Stimulated activated CD4-positive, alpha-beta T cell treated with anti-CD3 and anti-CD28 coated beads, TNF-alpha, amount 100 ng/mL, for 48 hours (primary cell): ENCODE data around the gene KPNB1.

Experiments used
- DNase-seq, 3 donors: peaks; one replicate each; pipeline ENCODE4 v3.0.0-alpha.2; 2020; ENCODE audit warnings: low read depth in 3 of 3

The KPNB1 gene

DNA sequence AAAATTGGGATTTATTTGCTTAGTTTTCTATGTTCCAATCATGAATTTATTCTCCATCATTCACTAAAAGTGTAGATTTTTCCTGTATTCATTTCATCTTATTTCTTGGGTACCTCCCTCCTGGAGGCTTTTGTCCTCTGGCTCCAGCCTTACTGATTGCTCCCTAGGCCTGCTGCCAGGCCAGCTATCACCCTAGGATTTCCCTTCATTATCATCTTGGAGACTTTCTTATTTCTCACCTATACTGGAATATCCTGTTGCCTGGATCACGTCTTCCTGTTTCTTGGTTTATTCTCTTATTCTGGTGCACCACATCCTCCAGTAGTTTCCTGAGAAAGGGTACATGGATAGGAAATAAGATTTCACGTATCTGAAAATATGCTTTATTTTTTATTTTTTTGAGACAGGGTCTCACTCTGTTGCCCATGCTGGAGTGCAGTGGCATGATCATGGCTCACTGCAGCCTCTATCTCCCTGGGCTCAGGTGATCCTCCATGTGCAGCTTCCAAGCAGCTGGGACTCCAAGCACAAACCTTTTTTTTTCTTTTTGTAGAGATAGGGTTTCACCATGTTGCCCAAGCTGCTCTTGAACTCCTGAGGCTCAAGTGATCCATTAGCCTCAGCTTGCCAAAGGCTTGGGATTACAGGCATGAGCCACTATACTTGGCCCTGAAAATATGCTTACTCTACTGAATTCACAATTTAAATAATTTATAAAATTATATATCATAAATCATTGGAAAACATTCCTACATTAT, 13.3 kb upstream of the KPNB1 start:
- no peak for DNase-seq

DNA sequence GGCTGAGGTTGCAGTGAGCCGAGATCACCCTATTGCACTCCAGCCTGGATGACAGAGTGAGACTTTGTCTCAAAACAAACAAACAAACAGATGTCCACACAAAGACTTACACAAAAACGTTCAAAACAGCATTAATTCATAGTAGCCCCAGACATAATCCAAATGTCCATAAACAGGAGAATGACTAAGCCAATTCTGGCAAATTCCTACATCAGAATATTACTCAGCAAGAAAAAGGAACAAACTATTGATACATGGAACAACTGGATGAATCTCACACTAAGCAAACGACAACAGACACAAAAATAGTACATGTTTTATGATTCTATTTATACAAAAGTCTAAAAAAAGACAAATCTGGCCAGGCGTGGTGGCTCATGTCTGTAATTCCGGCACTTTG, 10.8 kb upstream of the KPNB1 start:
- no peak for DNase-seq

GRCh38 chr17:47640076-47640475, 9.6 kb upstream of the KPNB1 start:
- no peak for DNase-seq

DNA sequence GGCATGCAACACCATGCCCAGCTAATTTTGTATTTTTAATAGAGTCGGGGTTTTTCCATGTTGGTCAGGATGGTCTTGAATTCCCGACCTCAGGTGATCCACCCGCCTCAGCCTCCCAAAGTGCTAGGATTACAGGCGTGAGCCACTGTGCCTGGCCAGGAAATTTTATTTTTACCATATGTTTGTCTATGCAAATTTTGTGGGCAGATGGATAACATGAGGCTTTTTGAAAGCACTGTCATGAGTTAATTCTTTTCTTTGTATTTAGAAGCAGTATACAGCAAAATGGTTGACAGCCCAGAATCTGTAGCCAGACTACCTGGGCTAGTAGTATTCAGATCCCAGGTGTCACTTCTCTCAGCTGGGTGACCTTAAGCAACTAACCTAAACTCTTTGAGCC, 8.5 kb upstream of the KPNB1 start:
- no peak for DNase-seq

GRCh38 chr17:47643116-47643515, 6.6 kb upstream of the KPNB1 start:
- no peak for DNase-seq

DNA sequence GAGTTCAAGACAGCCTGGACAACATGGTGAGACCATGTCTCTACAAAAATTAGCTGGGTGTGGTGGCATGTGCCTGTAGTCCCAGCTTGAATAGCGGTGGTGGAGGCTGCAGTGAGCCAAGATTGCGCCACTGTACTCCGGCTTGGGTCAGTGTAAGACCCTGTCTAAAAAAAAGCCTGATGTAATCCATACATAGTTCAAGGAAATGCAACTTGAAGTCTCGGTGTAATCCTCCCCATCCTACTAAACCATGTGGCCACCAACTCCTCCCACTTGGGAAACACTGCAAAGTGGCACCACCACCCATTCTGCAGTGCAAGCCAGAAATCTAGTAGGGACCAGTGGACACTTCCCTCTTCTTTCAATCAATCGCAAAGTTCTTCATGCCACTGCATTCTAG, 5.4 kb upstream of the KPNB1 start:
- DNase-seq: no peak

DNA sequence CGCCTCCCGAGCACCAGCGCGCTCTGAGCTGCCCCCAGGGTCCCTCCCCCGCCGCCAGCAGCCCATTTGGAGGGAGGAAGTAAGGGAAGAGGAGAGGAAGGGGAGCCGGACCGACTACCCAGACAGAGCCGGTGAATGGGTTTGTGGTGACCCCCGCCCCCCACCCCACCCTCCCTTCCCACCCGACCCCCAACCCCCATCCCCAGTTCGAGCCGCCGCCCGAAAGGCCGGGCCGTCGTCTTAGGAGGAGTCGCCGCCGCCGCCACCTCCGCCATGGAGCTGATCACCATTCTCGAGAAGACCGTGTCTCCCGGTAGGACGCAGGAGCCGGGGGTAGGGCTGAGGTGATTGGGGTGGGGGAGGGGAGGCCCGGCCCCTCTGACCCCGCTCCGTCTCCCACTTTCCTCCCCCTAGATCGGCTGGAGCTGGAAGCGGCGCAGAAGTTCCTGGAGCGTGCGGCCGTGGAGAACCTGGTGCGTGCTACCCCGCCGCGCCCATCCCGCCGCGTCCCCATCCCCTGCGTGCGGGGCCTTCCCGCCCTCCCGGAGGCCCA, 329 bp downstream of the KPNB1 start:
- peak in 1 of 3 donors; percentile 43 for DNase-seq

DNA sequence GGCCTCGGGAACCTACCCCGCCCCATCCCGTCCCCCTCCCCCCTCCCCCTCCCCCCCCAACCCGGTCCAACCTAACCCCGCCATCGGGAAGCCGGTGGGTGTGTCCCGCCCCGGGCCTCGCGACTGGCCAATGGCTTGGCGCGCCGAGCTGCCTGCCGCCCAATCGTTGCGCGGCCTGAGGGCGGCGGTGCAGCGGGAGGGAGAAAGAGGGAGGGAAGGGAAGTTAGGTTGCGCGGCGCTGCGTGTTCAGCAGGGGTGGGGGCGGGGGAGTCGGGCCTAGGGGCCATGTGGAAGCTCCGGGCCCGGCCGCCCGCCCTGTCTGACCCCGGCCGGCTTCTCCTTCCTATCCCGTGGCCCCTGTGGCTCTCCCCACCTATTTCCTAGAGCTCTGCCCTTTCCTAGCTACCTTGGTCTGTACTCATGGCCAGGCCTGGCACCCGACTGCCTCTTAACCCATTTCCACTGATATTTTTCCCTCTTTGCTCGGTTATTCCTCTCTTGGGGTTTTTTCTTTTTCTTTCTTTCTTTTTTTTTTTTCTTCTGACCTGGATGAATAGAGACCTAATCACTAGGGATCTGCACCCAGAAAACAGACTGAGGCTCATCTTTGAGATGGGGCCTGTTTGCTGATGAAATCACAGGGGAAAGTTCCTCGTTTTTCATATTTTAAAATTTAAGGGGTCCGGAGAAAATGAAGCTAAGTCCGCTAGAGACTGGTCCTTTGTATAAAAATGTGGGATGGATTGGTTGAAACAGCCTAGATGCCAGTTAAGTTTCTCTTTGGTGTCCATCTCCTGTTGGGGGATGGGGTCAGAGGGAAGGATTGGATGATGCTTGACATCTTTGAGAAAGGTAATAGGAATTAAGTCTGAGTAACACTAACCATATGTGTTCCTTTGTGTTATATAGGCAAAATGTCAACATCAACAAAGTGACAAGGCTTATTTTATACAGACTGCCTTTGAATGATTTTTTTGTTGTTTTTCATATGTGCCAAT, 1.1 kb downstream of the KPNB1 start:
- DNase-seq: peak; percentile 91 to 93 (median 92)

GRCh38 chr17:47651704-47652103, 2.0 kb downstream of the KPNB1 start:
- no peak for DNase-seq

DNA sequence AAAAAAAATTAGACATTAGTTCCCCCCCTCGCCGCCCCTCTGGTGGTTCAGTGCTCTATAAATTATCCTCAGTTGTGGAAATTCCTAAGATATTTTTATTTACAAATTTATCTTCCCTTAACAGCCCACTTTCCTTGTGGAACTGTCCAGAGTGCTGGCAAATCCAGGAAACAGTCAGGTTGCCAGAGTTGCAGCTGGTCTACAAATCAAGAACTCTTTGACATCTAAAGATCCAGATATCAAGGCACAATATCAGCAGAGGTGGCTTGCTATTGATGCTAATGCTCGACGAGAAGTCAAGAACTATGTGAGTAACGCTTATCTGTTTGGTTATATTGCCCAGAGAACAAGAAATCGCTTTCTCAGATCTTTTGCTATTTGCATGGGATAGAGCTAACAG, 2.9 kb downstream of the KPNB1 start:
- DNase-seq: no peak

DNA sequence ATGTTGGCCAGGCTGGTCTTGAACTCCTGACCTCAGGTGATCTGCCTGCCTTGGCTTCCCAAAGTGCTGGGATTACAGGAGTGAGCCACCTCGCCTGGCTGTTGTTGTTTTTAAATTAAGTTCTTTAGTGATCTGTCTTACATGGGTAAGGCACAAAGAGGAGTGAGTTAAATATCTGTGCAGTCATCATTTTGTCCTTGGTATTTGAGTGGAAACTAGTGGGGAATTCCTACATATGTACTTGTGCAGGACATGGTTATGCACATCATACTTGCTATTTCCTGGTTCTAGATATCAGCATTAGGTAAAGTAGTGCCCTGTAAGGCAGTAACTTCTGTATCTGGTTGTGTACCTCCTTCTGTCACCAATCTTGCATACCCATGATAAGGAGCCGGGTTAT, 3.7 kb downstream of the KPNB1 start:
- no peak for DNase-seq

GRCh38 chr17:47654991-47655390, 5.3 kb downstream of the KPNB1 start:
- no peak for DNase-seq

- no peak for DNase-seq
Observed at GRCh38 chr17:47660064-47660492, 10.4 kb downstream of the KPNB1 start.

- peak; percentile 27 to 57 (median 41) for DNase-seq
Observed at GRCh38 chr17:47663912-47664623, 14.3 kb downstream of the KPNB1 start.

GRCh38 chr17:47664624-47664941, 14.9 kb downstream of the KPNB1 start:
- DNase-seq: no peak

- no peak for DNase-seq
Observed at GRCh38 chr17:47665655-47666054, 15.9 kb downstream of the KPNB1 start.

DNA sequence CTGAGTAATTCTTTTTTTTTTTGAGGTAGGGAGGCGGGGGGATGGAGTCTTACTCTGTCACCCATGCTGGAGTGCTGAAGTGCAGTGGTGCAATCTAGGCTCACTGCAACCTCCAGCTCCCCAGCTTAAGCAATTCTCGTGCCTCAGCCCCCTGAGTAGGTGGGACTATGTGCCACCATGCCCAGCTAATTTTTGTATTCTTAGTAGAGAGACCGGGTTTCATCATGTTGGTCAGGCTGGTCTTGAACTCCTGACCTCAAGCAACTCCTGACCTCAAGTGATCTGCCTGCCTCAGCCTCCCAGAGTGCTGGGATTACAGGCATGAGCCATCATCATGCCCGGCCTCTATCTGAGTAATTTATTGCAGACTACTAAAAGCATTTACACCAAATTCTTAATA, 19.4 kb downstream of the KPNB1 start:
- no peak for DNase-seq

- DNase-seq: no peak
Observed at GRCh38 chr17:47670064-47670463, 20.3 kb downstream of the KPNB1 start.

GRCh38 chr17:47674499-47674898, 24.8 kb downstream of the KPNB1 start:
- no peak for DNase-seq

DNA sequence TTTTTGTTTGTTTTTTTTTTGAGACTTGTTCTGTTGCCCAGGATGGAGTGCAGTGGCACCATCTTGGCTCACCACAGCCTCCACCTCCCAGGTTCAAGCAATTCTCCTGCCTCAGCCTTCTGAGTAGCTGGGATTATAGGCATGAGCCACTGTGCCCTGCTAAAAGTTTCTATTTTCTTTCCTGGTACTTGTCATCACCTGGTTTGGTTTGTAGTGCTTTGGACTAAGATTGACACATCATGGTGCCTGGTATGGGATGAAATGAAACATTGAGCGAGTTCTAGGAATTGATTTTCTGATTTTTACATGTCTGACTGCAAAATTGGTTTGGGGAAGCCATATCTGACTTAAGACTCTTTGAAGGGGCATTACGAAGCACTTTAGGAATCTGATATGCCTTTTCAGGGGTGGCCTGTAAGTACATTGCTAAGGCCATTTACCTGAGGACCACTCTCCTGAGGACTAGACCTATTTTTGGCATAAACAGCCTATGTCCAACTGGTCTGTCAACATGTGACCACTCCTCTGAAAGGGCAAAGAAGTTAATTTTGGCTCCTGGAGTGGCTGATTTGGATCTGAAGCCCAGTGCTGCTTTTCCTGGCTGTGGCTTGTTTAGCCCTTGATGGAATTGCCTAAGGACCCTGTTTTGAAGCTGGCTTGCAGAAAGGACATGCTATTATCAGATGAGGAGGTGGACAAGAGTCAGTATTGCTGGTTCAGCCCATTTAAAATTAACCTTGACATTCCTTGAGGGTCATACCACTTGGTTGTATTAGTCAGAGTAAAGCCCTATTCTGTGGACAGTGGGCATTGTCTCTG, 25.9 kb downstream of the KPNB1 start:
- DNase-seq: no peak

GRCh38 chr17:47676199-47676472, 26.4 kb downstream of the KPNB1 start:
- no peak for DNase-seq
